WTC11 (cell line): ENCODE measurements around the gene UCN. TPM values are rescaled to one million over a fixed set of nuclear protein-coding genes. Genes with fewer than 3 reads are reported as not detected.

ENCODE experiments used
- ATAC-seq: fragments of 200-7000 bp; cut with Tn5 transposase; 2 replicates; pipeline ENCODE4 v1.10.0; 2021; ENCODE audit warnings: mild to moderate bottlenecking, moderate library complexity
- CTCF ChIA-PET: fragments of 300-600 bp; sonication (Branson Sonifier 250); formaldehyde crosslinking; loops from one replicate; lab custom pipeline; 2021; ENCODE audit warnings: antibody characterized with exemption; lab: Charles Lee
- POLR2A ChIA-PET: fragments of 350-600 bp; sonication (Branson Sonifier 250); formaldehyde crosslinking; loops from one replicate; lab custom pipeline; 2021; ENCODE audit warnings: antibody characterized with exemption; lab: Charles Lee
- DNase-seq: peaks from one replicate; pipeline ENCODE4 v3.0.0; 2021; ENCODE audit warnings: low spot score
- H3K27ac Mint-ChIP-seq: 2 replicates; pipeline ENCODE4 v1.8.0; 2021; ENCODE audit warnings: mixed read lengths
- H3K27me3 Mint-ChIP-seq: 2 replicates; pipeline ENCODE4 v1.8.0; 2021; ENCODE audit warnings: low read depth, mild to moderate bottlenecking, moderate library complexity, mixed read lengths
- H3K36me3 Mint-ChIP-seq: 2 replicates; pipeline ENCODE4 v1.8.0; 2021; ENCODE audit warnings: mixed read lengths
- H3K4me1 Mint-ChIP-seq: 2 replicates; pipeline ENCODE4 v1.8.0; 2022; ENCODE audit warnings: mixed read lengths
- H3K4me3 Mint-ChIP-seq: 2 replicates; pipeline ENCODE4 v1.8.0; 2021; ENCODE audit warnings: mild to moderate bottlenecking, moderate library complexity, mixed read lengths
- H3K9me3 Mint-ChIP-seq: 2 replicates; pipeline ENCODE4 v1.8.0; 2021; ENCODE audit warnings: mixed read lengths
- CREM ChIP-seq: sonication (generic); formaldehyde crosslinking; IDR thresholded peaks from 2 replicates; pipeline ENCODE4 v1.8.1; 2022; ENCODE audit warnings: mild to moderate bottlenecking, missing genetic modification reagents, moderate library complexity
- FOXJ3 ChIP-seq: sonication (generic); formaldehyde crosslinking; IDR thresholded peaks from 2 replicates; pipeline ENCODE4 v1.9.0; 2021; ENCODE audit warnings: missing genetic modification reagents, mild to moderate bottlenecking, borderline replicate concordance
- GABPB1 ChIP-seq: sonication (generic); formaldehyde crosslinking; IDR thresholded peaks from 2 replicates; pipeline ENCODE4 v1.8.1; 2023; ENCODE audit warnings: mild to moderate bottlenecking, missing genetic modification reagents
- JAZF1 ChIP-seq: fragments of 250-450 bp; sonication (Bioruptor Pico); IDR thresholded peaks from 2 replicates; pipeline ENCODE4 v1.9.0; 2021; ENCODE audit warnings: moderate library complexity, mild to moderate bottlenecking, inconsistent platforms
- NR3C1 ChIP-seq: sonication (generic); formaldehyde crosslinking; conservative IDR thresholded peaks from 2 replicates; pipeline ENCODE4 v1.8.1; 2023; ENCODE audit warnings: low read depth, mild to moderate bottlenecking, missing genetic modification reagents
- PRRX2 ChIP-seq: fragments of 250-450 bp; sonication (Bioruptor Pico); IDR thresholded peaks from 2 replicates; pipeline ENCODE4 v1.8.0; 2021; ENCODE audit warnings: mild to moderate bottlenecking
- RORB ChIP-seq: fragments of 250-450 bp; sonication (Bioruptor Pico); IDR thresholded peaks from 2 replicates; pipeline ENCODE4 v1.9.0; 2021; ENCODE audit warnings: mild to moderate bottlenecking
- SMAD3 ChIP-seq: sonication (generic); formaldehyde crosslinking; IDR thresholded peaks from 2 replicates; pipeline ENCODE4 v1.8.0; 2022; ENCODE audit warnings: missing genetic modification reagents, mild to moderate bottlenecking, borderline replicate concordance
- SMAD4 ChIP-seq: sonication (generic); formaldehyde crosslinking; IDR thresholded peaks from 2 replicates; pipeline ENCODE4 v1.8.0; 2022; ENCODE audit warnings: mild to moderate bottlenecking, missing genetic modification reagents
- TEAD1 ChIP-seq: sonication (generic); formaldehyde crosslinking; IDR thresholded peaks from 2 replicates; pipeline ENCODE4 v1.8.0; 2022; ENCODE audit warnings: mild to moderate bottlenecking, missing genetic modification reagents
- TP53 ChIP-seq: sonication (generic); formaldehyde crosslinking; IDR thresholded peaks from 2 replicates; pipeline ENCODE4 v1.8.1; 2023; ENCODE audit warnings: mild to moderate bottlenecking, missing genetic modification reagents
- ZNF232 ChIP-seq: sonication (generic); formaldehyde crosslinking; IDR thresholded peaks from 2 replicates; pipeline ENCODE4 v1.8.0; 2022; ENCODE audit warnings: mild to moderate bottlenecking, missing genetic modification reagents
- ZNF317 ChIP-seq: sonication (generic); formaldehyde crosslinking; IDR thresholded peaks from 2 replicates; pipeline ENCODE4 v1.8.1; 2023; ENCODE audit warnings: low read depth, mild to moderate bottlenecking, moderate library complexity, missing genetic modification reagents, borderline replicate concordance
- total RNA-seq: library from RNA; stranded (reverse); gene quantifications from 3 replicates; pipeline ENCODE4 v1.2.3, GENCODE V29; 2021
- TF ChIP-seq, protein P1 (sequence below): sonication (generic); formaldehyde crosslinking; IDR thresholded peaks from 2 replicates; pipeline ENCODE4 v1.8.0; 2023; ENCODE audit warnings: missing genetic modification reagents, mild to moderate bottlenecking, borderline replicate concordance
- TF ChIP-seq, protein P2 (sequence below): sonication (generic); formaldehyde crosslinking; conservative IDR thresholded peaks from 2 replicates; pipeline ENCODE4 v1.8.1; 2022; ENCODE audit warnings: mild to moderate bottlenecking, missing genetic modification reagents
- TF ChIP-seq, protein P3 (sequence below): sonication (generic); formaldehyde crosslinking; IDR thresholded peaks from 2 replicates; pipeline ENCODE4 v1.8.0; 2022; ENCODE audit warnings: mild to moderate bottlenecking, missing genetic modification reagents
- TF ChIP-seq, protein P4 (sequence below): fragments of 250-450 bp; sonication (Bioruptor Pico); IDR thresholded peaks from 2 replicates; pipeline ENCODE4 v1.9.0; 2021; ENCODE audit warnings: mild to moderate bottlenecking
- TF ChIP-seq, protein P5 (sequence below): sonication (generic); formaldehyde crosslinking; IDR thresholded peaks from 2 replicates; pipeline ENCODE4 v1.8.0; 2022; ENCODE audit warnings: missing genetic modification reagents
- TF ChIP-seq, protein P6 (sequence below): sonication (generic); formaldehyde crosslinking; IDR thresholded peaks from 2 replicates; pipeline ENCODE4 v1.8.1; 2023; ENCODE audit warnings: mild to moderate bottlenecking, moderate library complexity, missing genetic modification reagents
- TF ChIP-seq, protein P7 (sequence below): sonication (generic); formaldehyde crosslinking; IDR thresholded peaks from 2 replicates; pipeline ENCODE4 v1.8.1; 2023; ENCODE audit warnings: mild to moderate bottlenecking, missing genetic modification reagents, borderline replicate concordance

The UCN gene
- total RNA-seq, 1 experiment from 2014 or later: 0.68 TPM

DNA sequence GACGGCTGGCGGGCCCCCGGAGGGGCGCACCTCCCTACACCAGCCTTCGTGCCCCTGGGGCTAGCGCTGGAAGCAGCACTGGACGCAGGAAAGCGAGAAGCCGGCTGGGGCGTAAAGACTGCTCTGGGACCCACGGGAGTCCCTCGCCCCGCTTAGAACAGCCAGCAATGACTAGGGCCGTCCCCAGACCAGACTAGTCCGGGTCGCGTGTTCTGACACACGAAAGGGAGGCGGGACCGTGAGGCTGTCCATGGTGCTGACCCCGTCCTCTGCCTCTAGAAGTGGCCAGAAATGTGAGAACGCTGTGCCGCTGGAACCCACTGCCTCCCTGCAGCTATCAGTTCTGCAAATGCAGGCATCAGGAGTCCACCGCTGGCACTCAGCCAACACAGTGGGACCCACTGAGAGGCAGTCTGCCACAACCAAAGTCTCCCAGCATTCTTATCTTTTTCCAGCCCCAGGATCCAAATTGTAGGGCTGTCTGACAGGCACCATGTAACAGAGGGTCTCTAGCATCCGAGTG, at the start of gene UCN (continued):
- TF ChIP-seq, protein P1, sequence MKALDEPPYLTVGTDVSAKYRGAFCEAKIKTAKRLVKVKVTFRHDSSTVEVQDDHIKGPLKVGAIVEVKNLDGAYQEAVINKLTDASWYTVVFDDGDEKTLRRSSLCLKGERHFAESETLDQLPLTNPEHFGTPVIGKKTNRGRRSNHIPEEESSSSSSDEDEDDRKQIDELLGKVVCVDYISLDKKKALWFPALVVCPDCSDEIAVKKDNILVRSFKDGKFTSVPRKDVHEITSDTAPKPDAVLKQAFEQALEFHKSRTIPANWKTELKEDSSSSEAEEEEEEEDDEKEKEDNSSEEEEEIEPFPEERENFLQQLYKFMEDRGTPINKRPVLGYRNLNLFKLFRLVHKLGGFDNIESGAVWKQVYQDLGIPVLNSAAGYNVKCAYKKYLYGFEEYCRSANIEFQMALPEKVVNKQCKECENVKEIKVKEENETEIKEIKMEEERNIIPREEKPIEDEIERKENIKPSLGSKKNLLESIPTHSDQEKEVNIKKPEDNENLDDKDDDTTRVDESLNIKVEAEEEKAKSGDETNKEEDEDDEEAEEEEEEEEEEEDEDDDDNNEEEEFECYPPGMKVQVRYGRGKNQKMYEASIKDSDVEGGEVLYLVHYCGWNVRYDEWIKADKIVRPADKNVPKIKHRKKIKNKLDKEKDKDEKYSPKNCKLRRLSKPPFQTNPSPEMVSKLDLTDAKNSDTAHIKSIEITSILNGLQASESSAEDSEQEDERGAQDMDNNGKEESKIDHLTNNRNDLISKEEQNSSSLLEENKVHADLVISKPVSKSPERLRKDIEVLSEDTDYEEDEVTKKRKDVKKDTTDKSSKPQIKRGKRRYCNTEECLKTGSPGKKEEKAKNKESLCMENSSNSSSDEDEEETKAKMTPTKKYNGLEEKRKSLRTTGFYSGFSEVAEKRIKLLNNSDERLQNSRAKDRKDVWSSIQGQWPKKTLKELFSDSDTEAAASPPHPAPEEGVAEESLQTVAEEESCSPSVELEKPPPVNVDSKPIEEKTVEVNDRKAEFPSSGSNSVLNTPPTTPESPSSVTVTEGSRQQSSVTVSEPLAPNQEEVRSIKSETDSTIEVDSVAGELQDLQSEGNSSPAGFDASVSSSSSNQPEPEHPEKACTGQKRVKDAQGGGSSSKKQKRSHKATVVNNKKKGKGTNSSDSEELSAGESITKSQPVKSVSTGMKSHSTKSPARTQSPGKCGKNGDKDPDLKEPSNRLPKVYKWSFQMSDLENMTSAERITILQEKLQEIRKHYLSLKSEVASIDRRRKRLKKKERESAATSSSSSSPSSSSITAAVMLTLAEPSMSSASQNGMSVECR: peak; percentile 86; the same call in 1 of the 2 replicates
- TF ChIP-seq RORB (CRISPR knock-in tag) (no peak), SMAD4 (CRISPR knock-in tag) (peak; percentile 83; the same call in 1 of the 2 replicates), NR3C1 (no peak), FOXJ3 (CRISPR knock-in tag) (no peak), ZNF317 (no peak), TP53 (0 out of 2 replicates have a peak, but pooled peaks have one; percentile 65), TEAD1 (peak; percentile 86; the same call in 1 of the 2 replicates), JAZF1 (CRISPR knock-in tag) (no peak)
- TF ChIP-seq, protein P2, sequence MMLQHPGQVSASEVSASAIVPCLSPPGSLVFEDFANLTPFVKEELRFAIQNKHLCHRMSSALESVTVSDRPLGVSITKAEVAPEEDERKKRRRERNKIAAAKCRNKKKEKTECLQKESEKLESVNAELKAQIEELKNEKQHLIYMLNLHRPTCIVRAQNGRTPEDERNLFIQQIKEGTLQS (CRISPR knock-in tag): 0 out of 2 replicates have a peak, but pooled peaks have one; percentile 48
- TF ChIP-seq, protein P3, sequence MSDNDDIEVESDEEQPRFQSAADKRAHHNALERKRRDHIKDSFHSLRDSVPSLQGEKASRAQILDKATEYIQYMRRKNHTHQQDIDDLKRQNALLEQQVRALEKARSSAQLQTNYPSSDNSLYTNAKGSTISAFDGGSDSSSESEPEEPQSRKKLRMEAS (CRISPR knock-in tag): peak; percentile 74; the same call in 1 of the 2 replicates
- TF ChIP-seq, protein P4, sequence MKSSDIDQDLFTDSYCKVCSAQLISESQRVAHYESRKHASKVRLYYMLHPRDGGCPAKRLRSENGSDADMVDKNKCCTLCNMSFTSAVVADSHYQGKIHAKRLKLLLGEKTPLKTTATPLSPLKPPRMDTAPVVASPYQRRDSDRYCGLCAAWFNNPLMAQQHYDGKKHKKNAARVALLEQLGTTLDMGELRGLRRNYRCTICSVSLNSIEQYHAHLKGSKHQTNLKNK: no peak

DNA sequence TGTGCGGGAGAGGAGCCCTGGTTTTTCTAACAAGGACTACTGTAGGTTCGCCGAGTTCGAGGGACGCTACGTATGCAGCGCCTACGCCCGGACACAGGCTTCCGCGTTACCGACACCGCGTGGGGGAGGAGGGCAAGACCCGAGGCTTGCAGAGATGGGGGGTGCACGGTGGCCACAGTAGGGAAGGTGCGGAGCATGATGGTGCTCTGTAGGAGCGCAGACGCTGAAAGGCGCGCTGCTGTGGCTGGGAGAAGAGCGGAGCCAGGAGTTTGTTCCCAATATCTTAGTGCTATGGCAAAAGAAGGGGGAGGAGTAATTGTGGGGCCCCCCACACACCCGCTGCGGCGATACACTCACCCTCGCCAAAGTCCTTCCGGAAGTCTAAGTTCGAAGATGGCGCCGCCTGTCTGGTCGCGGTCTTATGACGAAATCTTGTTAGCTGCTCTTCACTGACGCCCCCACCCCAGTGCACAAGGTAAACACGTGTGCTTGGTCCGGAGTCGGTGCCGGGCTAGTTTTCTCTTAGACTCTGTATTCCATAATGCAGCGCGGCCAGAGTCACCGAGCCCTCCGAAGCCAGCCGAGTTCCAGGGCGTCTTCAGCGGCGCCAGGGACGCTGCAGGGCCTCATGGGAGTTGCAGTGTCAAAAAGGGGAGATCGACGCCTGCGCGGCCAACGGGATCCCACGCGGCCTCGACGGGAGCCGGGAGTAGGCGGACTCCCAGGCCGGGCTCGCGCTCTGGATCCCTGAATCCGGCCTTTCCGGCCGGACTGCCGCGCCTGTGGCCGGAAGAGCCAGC, 48.3 kb upstream of the UCN start, which contains the start of gene GTF3C2:
Gene GTF3C2 (minus strand): TSS at position 383 of the 800 bp plus-strand sequence. CDS start 13,210 bp downstream, outside the sequence.
- H3K9me3 Mint-ChIP-seq: peaks cover 8% of the 10 kb centered on the region
- peaks cover 41% of the 10 kb centered on the region for H3K4me1 Mint-ChIP-seq
- CTCF ChIA-PET: interaction anchor here (1.3 to 1.9 kb wide), 3 partner anchors 13 to 53 kb away, joined by 3 to 14 read pairs (median 5); partner anchors contain the start of genes EIF2B4 and ZNF513
- peak; percentile 97 for TF ChIP-seq CREM (CRISPR knock-in tag)
- peak; percentile 47; the same call in 1 of the 2 replicates for TF ChIP-seq ZNF232 (CRISPR knock-in tag)
- TF ChIP-seq, protein P5, sequence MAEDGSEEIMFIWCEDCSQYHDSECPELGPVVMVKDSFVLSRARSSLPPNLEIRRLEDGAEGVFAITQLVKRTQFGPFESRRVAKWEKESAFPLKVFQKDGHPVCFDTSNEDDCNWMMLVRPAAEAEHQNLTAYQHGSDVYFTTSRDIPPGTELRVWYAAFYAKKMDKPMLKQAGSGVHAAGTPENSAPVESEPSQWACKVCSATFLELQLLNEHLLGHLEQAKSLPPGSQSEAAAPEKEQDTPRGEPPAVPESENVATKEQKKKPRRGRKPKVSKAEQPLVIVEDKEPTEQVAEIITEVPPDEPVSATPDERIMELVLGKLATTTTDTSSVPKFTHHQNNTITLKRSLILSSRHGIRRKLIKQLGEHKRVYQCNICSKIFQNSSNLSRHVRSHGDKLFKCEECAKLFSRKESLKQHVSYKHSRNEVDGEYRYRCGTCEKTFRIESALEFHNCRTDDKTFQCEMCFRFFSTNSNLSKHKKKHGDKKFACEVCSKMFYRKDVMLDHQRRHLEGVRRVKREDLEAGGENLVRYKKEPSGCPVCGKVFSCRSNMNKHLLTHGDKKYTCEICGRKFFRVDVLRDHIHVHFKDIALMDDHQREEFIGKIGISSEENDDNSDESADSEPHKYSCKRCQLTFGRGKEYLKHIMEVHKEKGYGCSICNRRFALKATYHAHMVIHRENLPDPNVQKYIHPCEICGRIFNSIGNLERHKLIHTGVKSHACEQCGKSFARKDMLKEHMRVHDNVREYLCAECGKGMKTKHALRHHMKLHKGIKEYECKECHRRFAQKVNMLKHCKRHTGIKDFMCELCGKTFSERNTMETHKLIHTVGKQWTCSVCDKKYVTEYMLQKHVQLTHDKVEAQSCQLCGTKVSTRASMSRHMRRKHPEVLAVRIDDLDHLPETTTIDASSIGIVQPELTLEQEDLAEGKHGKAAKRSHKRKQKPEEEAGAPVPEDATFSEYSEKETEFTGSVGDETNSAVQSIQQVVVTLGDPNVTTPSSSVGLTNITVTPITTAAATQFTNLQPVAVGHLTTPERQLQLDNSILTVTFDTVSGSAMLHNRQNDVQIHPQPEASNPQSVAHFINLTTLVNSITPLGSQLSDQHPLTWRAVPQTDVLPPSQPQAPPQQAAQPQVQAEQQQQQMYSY (CRISPR knock-in tag): peak; percentile 50; the same call in 1 of the 2 replicates
- TF ChIP-seq, protein P6, sequence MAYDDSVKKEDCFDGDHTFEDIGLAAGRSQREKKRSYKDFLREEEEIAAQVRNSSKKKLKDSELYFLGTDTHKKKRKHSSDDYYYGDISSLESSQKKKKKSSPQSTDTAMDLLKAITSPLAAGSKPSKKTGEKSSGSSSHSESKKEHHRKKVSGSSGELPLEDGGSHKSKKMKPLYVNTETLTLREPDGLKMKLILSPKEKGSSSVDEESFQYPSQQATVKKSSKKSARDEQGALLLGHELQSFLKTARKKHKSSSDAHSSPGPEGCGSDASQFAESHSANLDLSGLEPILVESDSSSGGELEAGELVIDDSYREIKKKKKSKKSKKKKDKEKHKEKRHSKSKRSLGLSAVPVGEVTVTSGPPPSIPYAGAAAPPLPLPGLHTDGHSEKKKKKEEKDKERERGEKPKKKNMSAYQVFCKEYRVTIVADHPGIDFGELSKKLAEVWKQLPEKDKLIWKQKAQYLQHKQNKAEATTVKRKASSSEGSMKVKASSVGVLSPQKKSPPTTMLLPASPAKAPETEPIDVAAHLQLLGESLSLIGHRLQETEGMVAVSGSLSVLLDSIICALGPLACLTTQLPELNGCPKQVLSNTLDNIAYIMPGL (CRISPR knock-in tag): peak; percentile 40; the same call in 1 of the 2 replicates
- TF ChIP-seq GABPB1 (CRISPR knock-in tag): peak; percentile 67
- TF ChIP-seq, protein P7, sequence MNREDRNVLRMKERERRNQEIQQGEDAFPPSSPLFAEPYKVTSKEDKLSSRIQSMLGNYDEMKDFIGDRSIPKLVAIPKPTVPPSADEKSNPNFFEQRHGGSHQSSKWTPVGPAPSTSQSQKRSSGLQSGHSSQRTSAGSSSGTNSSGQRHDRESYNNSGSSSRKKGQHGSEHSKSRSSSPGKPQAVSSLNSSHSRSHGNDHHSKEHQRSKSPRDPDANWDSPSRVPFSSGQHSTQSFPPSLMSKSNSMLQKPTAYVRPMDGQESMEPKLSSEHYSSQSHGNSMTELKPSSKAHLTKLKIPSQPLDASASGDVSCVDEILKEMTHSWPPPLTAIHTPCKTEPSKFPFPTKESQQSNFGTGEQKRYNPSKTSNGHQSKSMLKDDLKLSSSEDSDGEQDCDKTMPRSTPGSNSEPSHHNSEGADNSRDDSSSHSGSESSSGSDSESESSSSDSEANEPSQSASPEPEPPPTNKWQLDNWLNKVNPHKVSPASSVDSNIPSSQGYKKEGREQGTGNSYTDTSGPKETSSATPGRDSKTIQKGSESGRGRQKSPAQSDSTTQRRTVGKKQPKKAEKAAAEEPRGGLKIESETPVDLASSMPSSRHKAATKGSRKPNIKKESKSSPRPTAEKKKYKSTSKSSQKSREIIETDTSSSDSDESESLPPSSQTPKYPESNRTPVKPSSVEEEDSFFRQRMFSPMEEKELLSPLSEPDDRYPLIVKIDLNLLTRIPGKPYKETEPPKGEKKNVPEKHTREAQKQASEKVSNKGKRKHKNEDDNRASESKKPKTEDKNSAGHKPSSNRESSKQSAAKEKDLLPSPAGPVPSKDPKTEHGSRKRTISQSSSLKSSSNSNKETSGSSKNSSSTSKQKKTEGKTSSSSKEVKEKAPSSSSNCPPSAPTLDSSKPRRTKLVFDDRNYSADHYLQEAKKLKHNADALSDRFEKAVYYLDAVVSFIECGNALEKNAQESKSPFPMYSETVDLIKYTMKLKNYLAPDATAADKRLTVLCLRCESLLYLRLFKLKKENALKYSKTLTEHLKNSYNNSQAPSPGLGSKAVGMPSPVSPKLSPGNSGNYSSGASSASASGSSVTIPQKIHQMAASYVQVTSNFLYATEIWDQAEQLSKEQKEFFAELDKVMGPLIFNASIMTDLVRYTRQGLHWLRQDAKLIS (CRISPR knock-in tag): no peak
- TF ChIP-seq SMAD3 (CRISPR knock-in tag): peak; percentile 57; the same call in 1 of the 2 replicates
- TF ChIP-seq PRRX2 (CRISPR knock-in tag): no peak

More for the DNA sequence above, 48.3 kb upstream of the UCN start, which contains the start of gene GTF3C2:
- Mint-ChIP-seq H3K4me3 (peak within 1 kb of the TSS; percentile 93), H3K36me3 (peaks cover 12% of the 10 kb centered on the region), H3K27ac (peak within 1 kb of the TSS; percentile 100), H3K27me3 (no peaks in the 10 kb centered on the region)
- DNase-seq (peak; percentile 95), ATAC-seq (peak; percentile 91)
- POLR2A ChIA-PET: interaction anchor here (0.6 to 2.3 kb wide), 11 partner anchors 13 to 340 kb away, joined by 3 to 13 read pairs (median 4); partner anchors contain the start of genes CAD, EIF2B4, SLC30A3 and SNX17
